Neuronal stem cell (in vitro differentiated cells): Measurements from ENCODE around the gene KCNA2.
A peak's percentile ranks its signal among the peaks of the same experiment; 100 is the strongest.

ENCODE experiments used
- DNase-seq: peaks from one replicate; pipeline ENCODE4 v3.0.0-alpha.2; 2013; ENCODE audit warnings: low spot score
- H2AFZ ChIP-seq: one replicate; pipeline ENCODE4 v1.6.1; 2013; ENCODE audit warnings: mild to moderate bottlenecking, low read length, inconsistent platforms
- H2AK5ac ChIP-seq: 2 replicates; pipeline ENCODE4 v1.6.1; 2013; ENCODE audit warnings: low read depth, mild to moderate bottlenecking, inconsistent platforms, low read length, moderate library complexity, mixed read lengths
- H2BK120ac ChIP-seq: 2 replicates; pipeline ENCODE4 v1.6.1; 2013; ENCODE audit warnings: low read depth, mild to moderate bottlenecking, inconsistent platforms, low read length, moderate library complexity, mixed read lengths
- H2BK12ac ChIP-seq: one replicate; pipeline ENCODE4 v1.6.1; 2013; ENCODE audit warnings: low read length, inconsistent platforms
- H2BK15ac ChIP-seq: 2 replicates; pipeline ENCODE4 v1.6.1; 2013; ENCODE audit warnings: mild to moderate bottlenecking, low read length, inconsistent platforms, mixed read lengths
- H2BK5ac ChIP-seq: one replicate; pipeline ENCODE4 v1.6.1; 2013; ENCODE audit warnings: inconsistent platforms, mild to moderate bottlenecking, low read length, moderate library complexity
- H3K14ac ChIP-seq: one replicate; pipeline ENCODE4 v1.6.1; 2013; ENCODE audit warnings: low read length, inconsistent platforms
- H3K18ac ChIP-seq: 2 replicates; pipeline ENCODE4 v1.6.1; 2013; ENCODE audit warnings: low read length, inconsistent platforms
- H3K23ac ChIP-seq: 2 replicates; pipeline ENCODE4 v1.6.1; 2013; ENCODE audit warnings: low read depth, mild to moderate bottlenecking, mixed read lengths, low read length, inconsistent platforms; ENCODE audit not compliant: poor library complexity
- H3K27ac ChIP-seq: replicated peaks from 3 replicates; pipeline ENCODE4 v1.5.1; 2013; ENCODE audit warnings: low read length, inconsistent platforms
- H3K27me3 ChIP-seq, 3 experiments: 2 replicates each; pipeline ENCODE4 v1.6.1; 2013; ENCODE audit warnings: low read length in 3 of 3, mild to moderate bottlenecking in 2 of 3, inconsistent platforms in 1 of 3, low read depth in 1 of 3, mixed read lengths in 1 of 3, moderate library complexity in 1 of 3; ENCODE audit not compliant: control insufficient read depth in 3 of 3, insufficient read depth in 3 of 3
- H3K36me3 ChIP-seq, 2 donors: replicated peaks in 1 of 2; 2 replicates each; pipeline ENCODE4 v1.6.1; 2013; ENCODE audit warnings: low read length in 2 of 2; ENCODE audit not compliant: control insufficient read depth in 2 of 2, insufficient read depth in 2 of 2
- H3K4ac ChIP-seq: 2 replicates; pipeline ENCODE4 v1.6.1; 2013; ENCODE audit warnings: inconsistent platforms, mild to moderate bottlenecking, low read length, moderate library complexity
- H3K4me1 ChIP-seq, 2 donors: 1 replicate in 1 of 2; 2 replicates in 1 of 2; pipeline ENCODE4 v1.6.1; 2013; ENCODE audit warnings: low read length in 2 of 2, low read depth in 1 of 2; ENCODE audit not compliant: control insufficient read depth in 2 of 2, insufficient read depth in 1 of 2
- H3K4me2 ChIP-seq: one replicate; pipeline ENCODE4 v1.6.1; 2013; ENCODE audit warnings: mild to moderate bottlenecking, low read length, inconsistent platforms; ENCODE audit not compliant: insufficient read depth, poor library complexity, severe bottlenecking
- H3K4me3 ChIP-seq, 2 donors: 2 replicates each; pipeline ENCODE4 v1.5.1; 2013; ENCODE audit warnings: low read length in 2 of 2, mild to moderate bottlenecking in 2 of 2, inconsistent platforms in 1 of 2, moderate library complexity in 1 of 2
- H3K79me1 ChIP-seq: one replicate; pipeline ENCODE4 v1.6.1; 2013; ENCODE audit warnings: low read depth, mild to moderate bottlenecking, inconsistent platforms, low read length, moderate library complexity
- H3K9ac ChIP-seq: one replicate; pipeline ENCODE4 v1.6.1; 2013; ENCODE audit warnings: mild to moderate bottlenecking, low read depth, low read length, inconsistent platforms; ENCODE audit not compliant: poor library complexity
- H3K9me3 ChIP-seq, 2 donors: replicated peaks in 1 of 2; 2 replicates each; pipeline versions ENCODE3 to v1.6.1; 2013; ENCODE audit warnings: low read length in 2 of 2, mild to moderate bottlenecking in 2 of 2, inconsistent platforms in 1 of 2, low read depth in 1 of 2, mixed read lengths in 1 of 2, moderate library complexity in 1 of 2; ENCODE audit not compliant: control insufficient read depth in 2 of 2, insufficient read depth in 1 of 2
- H4K8ac ChIP-seq: one replicate; pipeline ENCODE4 v1.6.1; 2013; ENCODE audit warnings: low read depth, mild to moderate bottlenecking, inconsistent platforms, low read length, moderate library complexity
- H4K91ac ChIP-seq: one replicate; pipeline ENCODE4 v1.6.1; 2013; ENCODE audit warnings: low read length, low read depth, mild to moderate bottlenecking, inconsistent platforms; ENCODE audit not compliant: poor library complexity
- WGBS, 2 donors: extraction: QIAGEN DNeasy Blood & Tissue Kit; methylation state at CpG; one replicate each; pipeline ENCODE4 v1.1.7; 2013; ENCODE audit warnings: missing lambda C conversion rate in 2 of 2, mixed read lengths in 1 of 2; ENCODE audit not compliant: insufficient read length in 2 of 2, insufficient replicate concordance in 1 of 2; ENCODE audit errors: extremely low coverage in 2 of 2; 5-methylcytosine and 5-hydroxymethylcytosine counted together

Gene KCNA2

DNA sequence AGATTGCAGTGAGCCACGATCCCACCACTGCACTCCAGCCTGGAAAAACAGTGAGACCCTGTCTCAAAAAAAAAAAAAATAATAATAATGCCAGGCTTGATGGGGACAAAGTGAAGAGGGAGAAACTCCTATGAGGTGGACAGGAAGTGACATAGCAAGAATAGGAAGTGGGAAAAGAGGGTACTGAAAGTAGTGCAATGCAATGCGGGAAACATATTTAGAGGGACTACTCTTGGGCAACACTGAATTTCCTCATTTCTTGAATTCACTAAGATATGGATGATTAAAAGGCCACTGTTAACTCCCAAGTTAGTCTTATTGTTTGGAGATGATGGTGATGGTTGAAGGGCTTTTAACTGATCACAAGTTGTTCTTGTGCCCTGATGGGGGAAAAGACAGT lies 21.6 kb upstream of the KCNA2 start:
- Histone ChIP-seq H2AFZ (no peak overlapping the region), H3K4me3 (no peak overlapping the region), H2BK5ac (no peak overlapping the region), H3K9me3 (no peaks in the 10 kb centered on the region), H3K18ac (no peak overlapping the region), H2AK5ac (no peak overlapping the region), H3K27ac (no peak overlapping the region), H3K4me1 (no peaks in the 10 kb centered on the region), H3K14ac (no peak overlapping the region), H3K79me1 (no peaks in the 10 kb centered on the region), H3K23ac (no peak overlapping the region), H3K4ac (no peak overlapping the region), H2BK120ac (no peak overlapping the region), H4K91ac (no peak overlapping the region), H2BK15ac (no peak overlapping the region), H3K4me2 (no peak overlapping the region), H4K8ac (no peak overlapping the region), H3K9ac (no peak overlapping the region), H3K27me3 (peaks cover 0 to 21% (median 2%) of the 10 kb centered on the region in 3 experiments), H3K36me3 (no peaks in the 10 kb centered on the region), H2BK12ac (no peak overlapping the region)
- WGBS, 2 donors = no CpG with 5 or more reads among the region's 2 CpGs
- DNase-seq = no peak

DNA sequence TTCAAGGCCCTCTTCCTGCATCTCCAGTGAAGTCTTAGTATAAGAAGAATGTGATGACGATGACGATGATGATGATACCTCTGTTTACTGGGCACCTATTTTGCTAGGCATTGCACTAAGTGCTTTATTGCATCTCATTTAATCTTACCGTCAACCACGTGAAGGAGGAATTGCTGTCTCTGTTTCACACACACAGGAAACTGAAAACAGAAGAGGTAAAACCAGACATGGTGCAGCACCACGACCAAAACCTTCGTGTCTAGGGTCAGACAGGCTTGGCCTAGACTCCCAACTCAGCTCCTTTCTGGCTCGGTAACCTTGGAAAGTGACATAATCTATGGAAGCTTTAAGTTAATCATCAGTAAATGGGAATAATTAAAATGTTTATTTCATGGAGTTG lies 20.7 kb upstream of the KCNA2 start:
- WGBS, 2 donors = no CpG with 5 or more reads among the region's 7 CpGs
- Histone ChIP-seq H2AFZ (no peak overlapping the region), H2AK5ac (no peak overlapping the region), H2BK12ac (no peak overlapping the region), H3K4me3 (no peak overlapping the region), H3K9ac (no peak overlapping the region), H4K8ac (no peak overlapping the region), H3K4me1 (no peaks in the 10 kb centered on the region), H3K18ac (no peak overlapping the region), H3K27ac (no peak overlapping the region), H2BK120ac (no peak overlapping the region), H3K36me3 (no peaks in the 10 kb centered on the region), H3K23ac (no peak overlapping the region), H3K27me3 (peaks cover 0 to 17% (median 2%) of the 10 kb centered on the region in 3 experiments), H3K4ac (no peak overlapping the region), H3K14ac (no peak overlapping the region), H2BK5ac (no peak overlapping the region), H3K9me3 (no peaks in the 10 kb centered on the region), H4K91ac (no peak overlapping the region), H3K4me2 (no peak overlapping the region), H3K79me1 (no peaks in the 10 kb centered on the region), H2BK15ac (no peak overlapping the region)
- no peak for DNase-seq

DNA sequence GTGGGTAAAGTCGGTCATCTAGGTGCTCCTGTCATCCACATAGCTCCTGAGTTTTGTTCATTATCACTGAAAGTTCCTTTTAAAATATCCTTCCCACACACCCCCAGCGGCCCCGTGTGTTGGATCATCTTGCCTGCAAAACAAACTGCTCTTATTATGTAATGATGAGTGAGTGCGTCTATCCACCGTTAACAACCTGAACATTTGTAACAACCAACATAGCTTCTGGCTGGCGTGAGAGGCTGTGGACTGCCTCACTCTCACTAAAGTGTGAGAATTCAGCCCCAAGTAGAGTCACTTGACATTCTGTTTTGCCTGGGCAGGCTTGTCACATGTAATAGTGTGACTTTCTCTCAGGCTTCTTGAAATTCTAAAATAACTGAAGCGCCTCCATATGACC lies 14.5 kb upstream of the KCNA2 start:
- H3K4me1 ChIP-seq = peaks cover 0 to 7% of the 10 kb centered on the region in 2 donors
- H2AFZ ChIP-seq = no peak overlapping the region
- peaks cover 0 to 40% (median 14%) of the 10 kb centered on the region in 3 experiments for H3K27me3 ChIP-seq

DNA sequence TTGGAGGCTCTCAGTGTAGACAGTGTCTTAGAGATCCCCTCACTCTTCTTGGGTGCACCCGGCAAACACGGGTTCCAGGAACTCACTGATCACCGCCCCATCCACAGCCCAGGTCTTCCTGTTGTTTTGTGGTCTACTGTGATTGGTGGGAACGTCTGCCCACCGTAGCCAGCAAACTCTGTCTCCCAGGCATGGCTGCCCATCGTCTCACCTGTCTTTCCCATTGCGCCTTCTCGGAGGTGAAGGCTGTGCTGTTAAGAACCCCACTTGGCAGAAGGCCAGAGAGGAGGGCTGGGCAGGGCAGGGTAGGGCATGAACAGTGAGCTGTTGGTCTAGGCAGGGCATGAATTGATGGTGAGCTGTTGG lies 14.1 kb upstream of the KCNA2 start:
- no peak for DNase-seq
- Histone ChIP-seq H3K14ac (no peak overlapping the region), H2BK15ac (no peak overlapping the region), H2AK5ac (no peak overlapping the region), H3K27ac (no peak overlapping the region), H3K4me3 (peak overlapping the region in 1 of 2 donors; percentile 22), H3K23ac (no peak overlapping the region), H3K36me3 (no peaks in the 10 kb centered on the region), H2BK5ac (no peak overlapping the region), H3K9ac (no peak overlapping the region), H3K4ac (no peak overlapping the region), H4K91ac (no peak overlapping the region), H2BK12ac (no peak overlapping the region), H3K4me2 (no peak overlapping the region), H2BK120ac (no peak overlapping the region), H2AFZ (no peak overlapping the region), H3K27me3 (peaks cover 0 to 44% (median 14%) of the 10 kb centered on the region in 3 experiments), H3K9me3 (no peaks in the 10 kb centered on the region), H3K4me1 (peaks cover 0 to 7% of the 10 kb centered on the region in 2 donors), H3K79me1 (no peaks in the 10 kb centered on the region), H3K18ac (peak overlapping the region; percentile 83), H4K8ac (no peak overlapping the region)
- WGBS, 2 donors = no CpG with 5 or more reads among the region's 8 CpGs

More for the DNA sequence above, 14.5 kb upstream of the KCNA2 start:
- no peaks in the 10 kb centered on the region for H3K36me3 ChIP-seq
- no peak for DNase-seq
- H3K27ac ChIP-seq = no peak overlapping the region
- no peak overlapping the region for H3K18ac ChIP-seq
- no peak overlapping the region for H2BK5ac ChIP-seq
- H3K79me1 ChIP-seq = no peaks in the 10 kb centered on the region
- H4K91ac ChIP-seq = no peak overlapping the region
- no peak overlapping the region for H3K9ac ChIP-seq
- WGBS, 2 donors = no CpG with 5 or more reads among the region's 7 CpGs
- no peak overlapping the region for H3K4ac ChIP-seq
- H3K4me2 ChIP-seq = no peak overlapping the region
- no peak overlapping the region for H2BK120ac ChIP-seq
- no peak overlapping the region for H3K23ac ChIP-seq
- no peak overlapping the region for H2BK15ac ChIP-seq
- H2AK5ac ChIP-seq = no peak overlapping the region
- no peak overlapping the region for H2BK12ac ChIP-seq
- H3K4me3 ChIP-seq = no peak overlapping the region
- no peak overlapping the region for H4K8ac ChIP-seq
- no peak overlapping the region for H3K14ac ChIP-seq
- H3K9me3 ChIP-seq = no peaks in the 10 kb centered on the region
